Activated CD4-positive, alpha-beta T cell treated with anti-CD3 and anti-CD28 coated beads, Interleukin-2, amount 50 U/mL, for 4 hours (primary cell): ENCODE measurements around the gene G2E3.
"Not testable (repeated sequence)": the region's sequence is repeated elsewhere in the genome, so short reads cannot be mapped to it uniquely, and the experiment has no call there.

Experiments
- DNase-seq, 2 experiments: peaks; one replicate each; pipeline ENCODE4 v3.0.0-alpha.2; 2020

G2E3 gene

DNA sequence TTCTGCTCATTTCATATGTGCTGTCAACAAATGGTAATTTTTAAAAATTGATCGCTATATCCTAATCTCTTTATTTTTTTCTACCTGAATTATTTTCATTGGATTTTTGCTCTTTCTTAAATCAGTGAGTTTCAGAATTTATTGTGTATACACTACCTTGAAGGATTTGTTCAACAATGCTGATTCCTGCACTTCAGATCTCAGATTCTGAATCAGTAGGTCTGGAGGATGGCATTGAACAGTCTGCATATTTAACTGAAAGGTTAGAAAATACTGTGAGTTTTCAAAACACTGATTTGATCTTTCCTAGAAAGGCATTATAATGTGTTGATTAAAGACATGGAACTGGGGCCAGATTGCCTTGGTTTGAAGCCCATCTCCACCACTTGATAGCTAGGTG, 1.6 kb downstream of the G2E3 start:
- no peak for DNase-seq

DNA sequence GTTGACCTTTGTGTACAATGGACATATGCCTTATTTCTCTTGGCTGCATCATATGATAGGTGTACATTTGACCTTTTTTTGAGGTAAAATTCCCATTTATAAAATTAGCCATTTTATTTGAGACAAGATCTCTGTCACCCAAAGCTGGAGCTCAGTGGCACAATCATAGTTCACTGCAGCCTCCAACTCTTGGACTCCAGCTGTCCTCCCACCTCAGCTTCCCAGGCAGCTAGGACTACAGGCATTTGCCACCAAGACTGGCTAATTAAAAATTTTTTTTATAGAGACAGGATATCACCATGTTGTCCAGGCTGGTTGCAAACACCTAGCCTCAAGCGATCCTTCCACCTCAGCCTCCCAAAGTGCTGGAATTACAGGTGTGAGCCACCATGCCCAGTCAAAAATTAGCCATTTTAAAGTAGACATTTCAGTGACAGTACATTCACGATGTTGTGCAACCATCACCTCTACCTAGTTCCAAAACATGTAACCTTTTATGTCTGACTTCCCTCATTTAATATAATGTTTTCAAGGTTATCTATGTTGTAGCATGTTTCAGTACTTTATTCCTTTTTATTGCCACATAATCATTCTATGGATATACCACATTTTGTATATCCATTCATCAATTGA, 5.4 kb downstream of the G2E3 start:
- no peak for DNase-seq

- DNase-seq = no peak
Measured at GRCh38 chr14:30564868-30565248, 5.9 kb downstream of the G2E3 start.

DNA sequence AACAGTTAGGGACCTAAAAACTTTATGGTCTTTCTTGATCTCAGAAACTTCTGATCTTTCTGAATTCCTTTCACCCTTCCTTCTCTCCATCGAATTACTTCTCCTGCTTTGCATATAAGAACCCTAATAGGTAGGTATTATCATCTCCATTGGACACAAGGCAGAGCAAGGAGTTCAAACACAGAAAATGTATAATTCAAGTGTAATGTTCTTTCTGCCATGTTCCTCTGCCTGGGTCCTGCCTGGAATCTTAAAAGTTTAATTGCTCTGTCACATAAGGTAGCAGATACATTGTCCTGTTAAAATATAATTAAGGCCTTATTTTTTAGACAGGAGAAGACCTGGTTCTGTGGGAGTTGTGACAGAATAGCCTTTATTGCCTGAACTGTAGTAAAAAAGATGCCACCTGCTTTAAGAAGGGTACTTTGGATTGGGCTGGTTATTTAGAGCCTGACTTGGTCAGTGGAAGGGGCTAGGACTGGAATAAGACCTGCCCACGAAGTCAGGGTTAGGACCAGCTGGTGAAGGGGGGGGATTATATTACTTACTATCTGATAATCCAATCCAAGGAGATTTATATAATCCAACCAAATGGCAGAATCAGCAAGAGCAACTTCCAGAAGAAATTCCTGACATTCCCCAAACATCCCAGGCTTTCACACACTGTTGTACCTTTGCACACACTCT, 10.4 kb downstream of the G2E3 start:
- no peak for DNase-seq

DNA sequence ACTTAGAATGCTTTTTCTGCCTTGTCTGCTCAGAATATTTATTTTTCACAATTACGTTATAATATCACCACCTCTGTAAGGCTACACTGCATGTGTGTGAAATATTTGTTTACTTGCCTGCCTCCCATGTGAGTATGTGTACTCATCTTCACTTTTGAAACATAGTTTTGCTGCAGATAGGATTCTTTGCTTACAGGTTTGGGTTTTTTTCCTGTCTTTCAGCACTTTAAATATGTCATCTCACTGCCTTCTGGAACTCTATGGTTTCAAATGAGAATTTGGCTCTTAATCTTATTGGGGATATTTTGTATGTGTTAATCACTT, 10.9 kb downstream of the G2E3 start:
- no peak for DNase-seq

DNA sequence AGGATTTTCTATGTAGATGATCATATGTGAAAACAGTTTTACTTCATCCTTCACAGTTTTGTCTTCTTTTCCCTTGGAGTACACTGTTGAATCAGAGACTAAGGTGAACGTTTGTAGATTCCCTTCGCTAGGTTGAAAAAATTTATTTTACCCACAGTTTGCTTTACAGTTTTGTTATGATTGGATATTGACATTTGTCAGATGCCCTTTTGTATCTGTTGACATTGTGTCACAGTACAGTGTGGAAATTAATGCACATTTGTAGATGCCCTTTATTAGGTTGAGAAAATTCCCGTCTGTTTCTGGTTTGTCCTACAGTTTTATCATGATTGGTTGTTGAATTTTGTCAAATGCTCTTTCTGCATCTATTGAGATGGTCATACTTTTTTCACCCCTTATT, 13.3 kb downstream of the G2E3 start:
- no peak for DNase-seq

DNA sequence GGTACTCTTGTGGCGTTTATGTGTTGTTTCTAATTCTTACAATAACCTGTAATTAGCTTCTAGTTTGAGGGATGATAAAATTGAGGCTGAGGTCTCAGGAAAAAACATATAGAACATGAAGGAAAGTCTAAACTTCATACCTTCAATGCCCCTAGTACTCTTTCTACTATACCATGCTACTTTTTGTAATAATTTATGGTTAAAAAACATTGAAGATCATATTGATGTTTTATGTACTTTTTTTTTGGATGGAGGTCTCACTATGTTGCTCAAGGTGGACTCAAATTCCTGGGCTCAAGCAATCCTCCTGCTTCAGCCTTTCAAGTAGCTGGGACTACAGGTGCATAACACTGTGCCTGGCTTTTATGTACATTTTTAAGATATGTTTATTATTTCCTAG, 13.8 kb downstream of the G2E3 start:
- DNase-seq = no peak

DNA sequence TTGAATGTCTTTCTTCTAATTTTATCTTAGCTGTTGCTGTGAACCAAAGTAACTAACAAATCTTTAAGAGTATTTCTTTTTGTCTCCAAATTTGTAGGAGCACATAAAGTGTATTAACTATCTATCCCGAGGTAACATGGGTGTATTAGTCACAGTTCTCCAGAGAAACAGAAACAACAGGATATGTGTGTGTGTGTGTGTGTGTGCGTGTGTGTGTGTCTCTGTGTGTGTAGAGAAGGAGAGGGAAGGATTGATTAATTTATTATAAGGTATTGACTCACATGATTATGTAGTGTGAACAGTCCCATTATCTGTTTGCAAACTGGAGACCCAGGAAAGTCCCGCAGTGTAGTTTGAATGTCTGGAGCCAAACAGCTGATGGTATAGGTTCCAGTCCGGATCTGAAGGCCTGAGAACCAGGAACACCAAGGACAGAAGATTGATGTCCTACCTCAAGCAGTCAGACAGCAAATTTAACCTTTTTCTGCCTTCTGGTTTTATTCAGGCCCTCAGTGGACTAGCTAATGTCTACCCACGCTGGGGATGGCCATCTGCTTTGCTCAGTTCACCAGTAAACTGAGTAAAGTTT, 14.4 kb downstream of the G2E3 start:
- no peak for DNase-seq

- no peak for DNase-seq
Measured at GRCh38 chr14:30573966-30574365, 15.0 kb downstream of the G2E3 start.

DNA sequence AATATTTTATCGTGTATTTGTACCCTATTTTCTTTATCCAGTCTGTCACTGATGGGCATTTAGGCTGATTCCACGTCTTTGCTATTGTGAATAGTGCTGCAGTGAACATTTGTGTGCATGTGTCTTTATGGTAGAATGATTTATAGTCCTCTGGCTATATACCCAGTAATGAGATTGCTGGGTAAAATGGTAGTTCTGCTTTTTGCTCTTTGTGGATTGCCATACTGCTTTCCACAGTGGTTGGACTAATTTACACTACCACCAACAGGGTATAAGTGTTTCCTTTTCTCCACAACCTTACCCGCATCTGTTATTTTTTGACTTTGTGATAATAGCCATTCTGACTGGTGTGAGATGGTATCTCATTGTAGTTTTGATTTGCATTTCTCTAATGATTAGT, 15.8 kb downstream of the G2E3 start:
- DNase-seq = not testable (repeated sequence)

DNA sequence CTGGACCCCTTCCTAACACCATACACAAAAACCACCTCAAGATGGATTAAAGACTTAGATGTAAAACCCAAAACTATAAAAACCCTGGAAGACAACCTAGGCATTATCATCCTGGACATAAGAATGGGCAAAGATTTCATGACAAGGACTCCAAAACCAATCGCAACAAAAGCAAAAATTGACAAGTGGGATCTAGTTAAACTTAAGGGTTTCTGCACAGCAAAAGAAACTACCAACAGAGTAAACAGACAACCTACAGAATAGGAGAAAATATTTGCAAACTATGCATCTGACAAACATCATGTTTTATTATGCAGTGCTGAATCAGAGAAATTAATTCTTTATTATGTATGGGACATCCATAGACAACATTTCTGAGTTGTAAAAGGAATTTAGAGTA, 17.4 kb downstream of the G2E3 start:
- not testable (repeated sequence) for DNase-seq

- DNase-seq = no peak
Measured at GRCh38 chr14:30580616-30581282, 21.8 kb downstream of the G2E3 start.

DNA sequence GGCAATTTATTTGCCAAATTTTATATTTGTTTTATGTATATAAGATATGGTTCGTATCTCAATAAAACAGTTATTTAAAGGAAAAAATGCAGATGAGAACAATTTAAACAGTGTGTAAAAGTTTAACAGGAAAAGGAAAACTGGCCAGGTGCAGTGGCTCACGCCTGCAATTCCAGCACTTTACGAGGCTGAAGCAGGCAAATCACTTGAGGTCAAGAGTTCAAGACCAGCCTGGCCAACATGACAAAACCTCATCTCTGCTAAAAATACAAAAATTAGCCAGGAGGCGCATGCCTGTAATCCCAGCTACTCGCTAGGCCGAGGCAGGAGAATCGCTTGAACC, 22.3 kb downstream of the G2E3 start:
- no peak for DNase-seq

- DNase-seq = no peak
Measured at GRCh38 chr14:30582376-30582775, 23.4 kb downstream of the G2E3 start.

GRCh38 chr14:30584058-30584630, 25.2 kb downstream of the G2E3 start:
- no peak for DNase-seq

GRCh38 chr14:30585204-30585603, 26.2 kb downstream of the G2E3 start:
- DNase-seq = no peak

- DNase-seq = no peak
Measured at GRCh38 chr14:30587141-30587540, 28.2 kb downstream of the G2E3 start.

- no peak for DNase-seq
Measured at GRCh38 chr14:30588873-30589272, 29.9 kb downstream of the G2E3 start.

- no peak for DNase-seq
Measured at GRCh38 chr14:30596935-30597334, 38.0 kb downstream of the G2E3 start.

DNA sequence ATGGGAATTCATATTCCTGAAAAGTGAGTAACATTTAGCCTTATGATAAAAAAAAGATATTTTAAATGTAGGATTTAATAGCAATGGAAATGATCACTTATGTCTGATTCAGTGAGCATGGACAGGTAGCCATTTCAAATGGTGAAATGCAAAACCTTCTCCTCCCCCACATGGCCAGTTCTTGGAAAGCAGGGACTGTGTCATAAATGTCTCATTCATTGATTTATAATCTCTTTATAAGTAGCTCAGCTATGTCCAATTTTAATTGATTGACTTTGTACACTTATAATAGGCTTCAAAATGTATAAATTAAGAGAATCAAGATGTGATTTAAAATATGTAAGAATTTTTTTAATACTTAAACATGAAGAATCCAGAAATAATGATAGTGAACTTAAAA, 38.5 kb downstream of the G2E3 start:
- DNase-seq = no peak

DNA sequence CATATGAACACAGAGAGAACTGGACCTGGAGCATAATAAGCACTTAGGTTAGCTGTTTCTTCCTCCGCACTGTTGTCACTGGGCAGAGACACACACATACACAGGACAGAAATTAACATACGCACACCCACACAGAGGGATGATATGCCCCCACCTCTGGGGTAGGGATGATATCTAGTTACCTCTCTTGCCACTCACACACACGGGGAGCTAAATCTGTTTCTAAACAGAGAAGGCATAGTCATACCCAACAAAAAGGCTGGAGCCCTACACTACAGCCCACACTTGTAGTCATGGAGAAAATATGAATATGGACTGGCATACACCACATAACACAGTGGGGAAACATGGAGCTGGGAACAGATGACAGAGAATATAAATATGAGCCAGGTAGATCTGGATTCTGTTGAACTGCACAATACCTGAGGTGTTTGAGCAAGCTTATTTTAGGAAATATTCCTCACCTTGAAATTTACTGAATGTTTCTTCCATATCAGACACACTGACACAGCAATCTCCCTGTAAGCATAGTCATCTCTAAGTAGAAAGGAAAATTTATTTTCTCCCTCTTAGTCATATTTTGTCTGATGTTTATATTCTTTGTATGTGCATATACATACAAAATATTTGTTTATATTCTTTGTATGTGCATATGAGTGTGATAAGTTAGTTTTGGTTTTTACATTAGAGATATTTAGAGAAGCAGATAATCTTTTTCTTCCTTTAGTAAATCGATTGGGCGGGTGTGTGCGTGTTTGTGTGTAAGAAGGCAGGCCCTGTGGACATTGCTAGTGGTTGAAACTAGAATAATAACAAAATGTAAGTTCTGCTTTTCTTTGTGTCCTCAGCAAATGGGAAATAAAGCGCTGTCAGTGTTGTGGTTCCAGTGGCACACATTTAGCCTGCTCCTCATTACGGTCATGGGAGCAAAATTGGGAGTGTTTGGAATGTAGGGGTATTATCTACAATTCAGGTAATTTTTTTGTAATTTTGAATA, 42.3 kb downstream of the G2E3 start:
- DNase-seq = no peak

GRCh38 chr14:30603402-30603801, 44.4 kb downstream of the G2E3 start:
- no peak for DNase-seq

DNA sequence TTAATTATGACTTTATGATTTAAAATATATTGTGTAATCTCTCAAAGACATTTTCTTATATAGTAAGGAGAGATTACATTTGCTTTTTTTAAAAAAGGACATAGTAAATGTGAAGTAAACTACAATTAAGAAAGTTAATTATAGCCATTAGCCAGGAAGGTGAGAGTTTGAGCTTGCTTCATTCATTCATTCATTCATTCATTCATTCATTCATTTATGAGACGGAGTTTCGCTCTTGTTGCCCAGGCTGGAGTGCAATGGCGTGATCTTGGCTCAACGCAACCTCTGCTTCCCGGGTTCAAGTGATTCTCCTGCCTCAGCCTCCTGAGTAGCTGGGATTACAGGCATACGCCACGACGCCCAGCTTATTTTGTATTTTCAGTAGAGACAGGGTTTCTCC, 45.7 kb downstream of the G2E3 start:
- DNase-seq = not testable (repeated sequence)
